Natural killer cell treated with Interleukin-12 subunit alpha and Interleukin-12 subunit beta and Interleukin-15 and Interleukin-18, amount 100 ng/mL, for 72 hours (primary cell): ENCODE data around the gene PNMA3. TPM values are rescaled to one million over a fixed set of nuclear protein-coding genes. Genes with fewer than 3 reads are reported as not detected.
"Not testable (repeated sequence)": the region's sequence is repeated elsewhere in the genome, so short reads cannot be mapped to it uniquely, and the experiment has no call there.

Experiments used
- ATAC-seq, 2 donors: fragments of 150-1000 bp; cut with Tn5 transposase in 1 of 2; sonication (Bioruptor Pico), chemical (Tn5 transposase) in 1 of 2; 2 replicates each; pipeline ENCODE4 v1.10.0; 2021
- DNase-seq: peaks from one replicate; pipeline ENCODE4 v3.0.0; 2022; ENCODE audit warnings: low spot score
- H3K27ac Mint-ChIP-seq, 2 donors: 1 replicate in 1 of 2; 2 replicates in 1 of 2; pipeline ENCODE4 v1.8.0; 2022; ENCODE audit warnings: mixed read lengths in 2 of 2, mild to moderate bottlenecking in 1 of 2, moderate library complexity in 1 of 2
- H3K27me3 Mint-ChIP-seq, 2 donors: 1 replicate in 1 of 2; 2 replicates in 1 of 2; pipeline ENCODE4 v1.8.0; 2022; ENCODE audit warnings: mixed read lengths in 2 of 2
- H3K36me3 Mint-ChIP-seq: one replicate; pipeline ENCODE4 v1.8.0; 2022; ENCODE audit warnings: mixed read lengths
- H3K4me1 Mint-ChIP-seq, 2 donors: 1 replicate in 1 of 2; 2 replicates in 1 of 2; pipeline ENCODE4 v1.8.0; 2022; ENCODE audit warnings: low read depth in 2 of 2, mixed read lengths in 2 of 2, mild to moderate bottlenecking in 1 of 2
- H3K4me3 Mint-ChIP-seq: one replicate; pipeline ENCODE4 v1.8.0; 2022; ENCODE audit warnings: mixed read lengths
- H3K9me3 Mint-ChIP-seq: 2 replicates; pipeline ENCODE4 v1.8.0; 2022; ENCODE audit warnings: mixed read lengths
- total RNA-seq, 2 donors: library from RNA; stranded (reverse); gene quantifications; one replicate each; pipeline ENCODE4 v1.2.3, GENCODE V29; 2022

Gene PNMA3
- total RNA-seq, 2 donors from 2014 or later = 0.53 to 0.55 TPM

- not testable (repeated sequence) for H3K4me1 Mint-ChIP-seq, H3K36me3 Mint-ChIP-seq, H3K27me3 Mint-ChIP-seq, ATAC-seq, DNase-seq, H3K9me3 Mint-ChIP-seq, H3K4me3 Mint-ChIP-seq, H3K27ac Mint-ChIP-seq
These were observed 27.1 kb downstream of the PNMA3 start for GRCh38 chrX:153083238-153083923.

GRCh38 chrX:153102418-153102817, 46.1 kb downstream of the PNMA3 start:
- no peak overlapping the region for H3K4me3 Mint-ChIP-seq
- peaks cover 8% of the 10 kb centered on the region for H3K9me3 Mint-ChIP-seq
- DNase-seq (no peak), ATAC-seq (no peak)
- H3K4me1 Mint-ChIP-seq = peaks cover 0 to 6% of the 10 kb centered on the region in 2 donors
- H3K27ac Mint-ChIP-seq = no peak overlapping the region
- H3K27me3 Mint-ChIP-seq = peaks cover 0 to 13% of the 10 kb centered on the region in 2 donors
- no peaks in the 10 kb centered on the region for H3K36me3 Mint-ChIP-seq

GRCh38 chrX:153104959-153105358, 48.7 kb downstream of the PNMA3 start:
- ATAC-seq, H3K27ac Mint-ChIP-seq, H3K9me3 Mint-ChIP-seq, H3K4me3 Mint-ChIP-seq, DNase-seq, H3K4me1 Mint-ChIP-seq, H3K36me3 Mint-ChIP-seq: not testable (repeated sequence)
- peaks cover 0 to 13% of the 10 kb centered on the region in 2 donors for H3K27me3 Mint-ChIP-seq

GRCh38 chrX:153106092-153106801, 50.0 kb downstream of the PNMA3 start:
- peak overlapping the region in 1 of 2 donors; percentile 62 for H3K27ac Mint-ChIP-seq
- H3K36me3 Mint-ChIP-seq, H3K4me1 Mint-ChIP-seq, H3K9me3 Mint-ChIP-seq, ATAC-seq, DNase-seq, H3K4me3 Mint-ChIP-seq: not testable (repeated sequence)
- peaks cover 0 to 13% of the 10 kb centered on the region in 2 donors for H3K27me3 Mint-ChIP-seq

Other genes starting within 250 kb of the PNMA3 start
- gene CETN2, start 225.7 kb upstream of the PNMA3 start, total RNA-seq = 10 to 100 TPM in 1 of 2 donors, 1 to 10 TPM in 1; 9.4 to 12.7 TPM
- 10 to 100 TPM; 21.1 to 22.2 TPM for gene NSDHL, start 225.4 kb upstream of the PNMA3 start, total RNA-seq
- gene ZNF185, start 158.4 kb upstream of the PNMA3 start, total RNA-seq = 1 to 10 TPM in 1 of 2 donors, under 1 TPM in 1; 0.48 to 1.5 TPM
- not detected for gene PNMA5, start 62.4 kb upstream of the PNMA3 start, total RNA-seq
- gene PNMA6A, start 16.0 kb downstream of the PNMA3 start, total RNA-seq = under 1 TPM in 1 of 2 donors, not detected in 1; 0.20 TPM
- not detected for gene MAGEA1, start 122.8 kb downstream of the PNMA3 start, total RNA-seq